ENCODE results near the gene TMEM170A.

TMEM170A gene

DNA sequence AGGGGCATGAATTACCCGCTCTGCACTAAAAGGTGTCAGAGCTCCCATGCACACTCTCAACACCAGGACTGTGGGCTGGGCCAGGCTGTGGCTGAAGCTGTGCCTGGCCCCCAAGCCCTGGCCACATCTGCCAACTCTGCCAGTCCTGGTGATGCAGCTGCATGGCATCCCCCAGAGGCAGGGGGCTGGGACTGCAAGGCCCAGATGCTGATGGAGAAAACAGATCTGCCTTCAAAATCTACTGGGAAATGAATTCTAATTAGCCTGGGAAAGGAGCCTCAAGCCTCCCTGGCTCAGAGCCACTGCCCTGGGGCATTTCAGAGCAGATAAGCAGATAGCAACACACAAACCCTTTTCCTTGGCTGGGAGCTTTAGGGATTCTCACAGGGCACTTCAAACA lies 27.4 kb upstream of the TMEM170A start:
- TF ChIP-seq SIN3A (IDR thresholded peaks at IDR 0.05; ENCODE audit: borderline replicate concordance, insufficient read depth, low read length) (no peak), TAF1 (IDR thresholded peaks at IDR 0.05; ENCODE audit: borderline replicate concordance, insufficient read depth, low read length) (no peak), FOXP2 (optimal IDR thresholded peaks at IDR 0.05; ENCODE audit: borderline replicate concordance, extremely low read depth, extremely low read length, insufficient read depth) (no peak), POLR2AphosphoS5 (IDR thresholded peaks at IDR 0.05; ENCODE audit: low read depth, low read length) (no peak)
- TF ChIP-seq, protein P1, sequence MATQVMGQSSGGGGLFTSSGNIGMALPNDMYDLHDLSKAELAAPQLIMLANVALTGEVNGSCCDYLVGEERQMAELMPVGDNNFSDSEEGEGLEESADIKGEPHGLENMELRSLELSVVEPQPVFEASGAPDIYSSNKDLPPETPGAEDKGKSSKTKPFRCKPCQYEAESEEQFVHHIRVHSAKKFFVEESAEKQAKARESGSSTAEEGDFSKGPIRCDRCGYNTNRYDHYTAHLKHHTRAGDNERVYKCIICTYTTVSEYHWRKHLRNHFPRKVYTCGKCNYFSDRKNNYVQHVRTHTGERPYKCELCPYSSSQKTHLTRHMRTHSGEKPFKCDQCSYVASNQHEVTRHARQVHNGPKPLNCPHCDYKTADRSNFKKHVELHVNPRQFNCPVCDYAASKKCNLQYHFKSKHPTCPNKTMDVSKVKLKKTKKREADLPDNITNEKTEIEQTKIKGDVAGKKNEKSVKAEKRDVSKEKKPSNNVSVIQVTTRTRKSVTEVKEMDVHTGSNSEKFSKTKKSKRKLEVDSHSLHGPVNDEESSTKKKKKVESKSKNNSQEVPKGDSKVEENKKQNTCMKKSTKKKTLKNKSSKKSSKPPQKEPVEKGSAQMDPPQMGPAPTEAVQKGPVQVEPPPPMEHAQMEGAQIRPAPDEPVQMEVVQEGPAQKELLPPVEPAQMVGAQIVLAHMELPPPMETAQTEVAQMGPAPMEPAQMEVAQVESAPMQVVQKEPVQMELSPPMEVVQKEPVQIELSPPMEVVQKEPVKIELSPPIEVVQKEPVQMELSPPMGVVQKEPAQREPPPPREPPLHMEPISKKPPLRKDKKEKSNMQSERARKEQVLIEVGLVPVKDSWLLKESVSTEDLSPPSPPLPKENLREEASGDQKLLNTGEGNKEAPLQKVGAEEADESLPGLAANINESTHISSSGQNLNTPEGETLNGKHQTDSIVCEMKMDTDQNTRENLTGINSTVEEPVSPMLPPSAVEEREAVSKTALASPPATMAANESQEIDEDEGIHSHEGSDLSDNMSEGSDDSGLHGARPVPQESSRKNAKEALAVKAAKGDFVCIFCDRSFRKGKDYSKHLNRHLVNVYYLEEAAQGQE (IDR thresholded peaks at IDR 0.05; ENCODE audit: insufficient read depth in 1 of 2, low read depth in 2 of 2, low read length in 2 of 2) = no peak

DNA sequence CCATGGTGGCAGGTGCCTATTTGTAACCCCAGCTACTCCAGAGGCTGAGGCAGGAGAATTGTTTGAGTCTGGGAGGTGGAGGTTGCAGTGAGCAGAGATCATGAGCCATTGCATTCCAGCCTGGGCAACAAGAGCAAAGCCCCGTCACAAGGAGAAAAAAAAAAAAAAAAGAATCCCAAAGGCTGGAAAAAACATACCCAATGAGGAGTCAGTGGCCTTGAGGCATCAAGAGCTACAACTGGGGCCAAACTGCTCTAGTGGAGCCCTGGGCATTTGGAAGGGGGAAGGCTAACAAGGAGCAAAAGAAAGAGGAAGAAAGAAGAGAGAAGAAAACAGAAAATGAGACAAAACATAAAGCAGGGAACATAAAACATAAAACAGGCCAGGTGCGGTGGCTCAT lies 23.8 kb upstream of the TMEM170A start:
- TF ChIP-seq POLR2AphosphoS5 (IDR thresholded peaks at IDR 0.05; ENCODE audit: low read depth, low read length) (no peak), TAF1 (IDR thresholded peaks at IDR 0.05; ENCODE audit: borderline replicate concordance, insufficient read depth, low read length) (no peak), FOXP2 (optimal IDR thresholded peaks at IDR 0.05; ENCODE audit: borderline replicate concordance, extremely low read depth, extremely low read length, insufficient read depth) (no peak), SIN3A (IDR thresholded peaks at IDR 0.05; ENCODE audit: borderline replicate concordance, insufficient read depth, low read length) (no peak)
- TF ChIP-seq, protein P1 (IDR thresholded peaks at IDR 0.05; ENCODE audit: insufficient read depth in 1 of 2, low read depth in 2 of 2, low read length in 2 of 2) = no peak

DNA sequence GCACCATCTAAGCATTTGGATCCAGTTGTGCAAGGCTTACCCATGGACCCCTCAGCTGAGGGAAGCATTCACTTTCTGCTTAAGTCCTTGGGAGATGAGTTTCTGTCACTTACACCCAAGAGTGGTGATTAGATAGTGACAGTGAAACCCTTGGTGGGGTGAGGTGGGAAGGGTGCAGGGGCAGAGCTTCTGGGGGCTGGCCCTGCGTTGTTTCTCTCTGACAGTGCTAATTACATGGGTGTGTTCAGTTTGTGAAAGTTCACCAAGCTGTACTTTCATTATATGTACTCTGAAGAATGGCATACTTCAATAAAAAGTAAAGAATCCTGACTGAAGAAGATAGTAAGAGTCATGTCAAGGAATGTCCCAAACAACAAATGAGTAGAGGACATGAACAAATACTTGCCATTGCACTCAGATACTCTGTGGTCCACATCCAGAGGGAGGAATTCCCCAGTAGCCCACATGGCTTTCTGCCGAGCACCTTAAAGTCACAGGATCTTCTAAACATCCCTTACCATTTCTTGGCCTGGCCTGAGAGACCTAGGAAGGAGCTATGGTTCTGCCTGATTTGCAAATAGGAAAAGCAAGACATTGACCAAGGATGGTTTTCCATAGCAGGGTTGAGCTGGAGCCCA lies 22.3 kb upstream of the TMEM170A start:
- TF ChIP-seq, protein P1 (IDR thresholded peaks at IDR 0.05; ENCODE audit: insufficient read depth in 1 of 2, low read depth in 2 of 2, low read length in 2 of 2) = no peak
- TF ChIP-seq TAF1 (IDR thresholded peaks at IDR 0.05; ENCODE audit: borderline replicate concordance, insufficient read depth, low read length) (no peak), FOXP2 (optimal IDR thresholded peaks at IDR 0.05; ENCODE audit: borderline replicate concordance, extremely low read depth, extremely low read length, insufficient read depth) (no peak), SIN3A (IDR thresholded peaks at IDR 0.05; ENCODE audit: borderline replicate concordance, insufficient read depth, low read length) (no peak), POLR2AphosphoS5 (IDR thresholded peaks at IDR 0.05; ENCODE audit: low read depth, low read length) (no peak)

DNA sequence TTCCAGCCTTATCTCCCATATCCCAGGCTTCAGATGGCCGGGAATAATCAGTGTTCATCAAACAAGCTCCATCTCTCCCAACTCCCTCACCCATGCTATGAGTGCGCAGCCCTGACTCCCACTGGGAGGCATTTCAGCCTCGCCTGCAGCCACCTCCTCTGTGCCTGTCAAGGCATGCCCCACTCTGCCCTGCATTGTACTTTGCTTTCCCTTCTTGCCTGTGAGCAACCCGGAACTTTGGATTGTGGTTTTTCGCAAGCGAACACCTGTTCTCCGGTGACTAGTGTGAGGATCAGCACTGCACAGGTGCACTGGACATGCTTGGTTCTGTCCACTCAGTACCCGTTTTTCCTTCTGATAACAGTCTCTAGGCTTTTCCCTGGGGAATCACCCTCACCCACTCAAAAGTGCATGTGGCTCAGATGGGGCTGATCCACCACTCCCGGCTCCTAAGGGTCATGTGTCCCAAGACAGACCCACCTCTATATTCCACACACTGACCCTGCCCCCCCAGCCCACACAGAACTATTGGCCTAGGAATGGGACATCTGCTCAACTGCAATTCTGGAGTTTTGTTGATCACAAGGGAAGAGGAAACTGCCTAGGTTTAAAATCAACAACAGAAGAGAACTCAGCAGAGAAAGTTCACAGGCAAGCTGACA lies 21.7 kb upstream of the TMEM170A start:
- no peak for TF ChIP-seq TAF1 (IDR thresholded peaks at IDR 0.05; ENCODE audit: borderline replicate concordance, insufficient read depth, low read length)
- no peak for TF ChIP-seq FOXP2 (optimal IDR thresholded peaks at IDR 0.05; ENCODE audit: borderline replicate concordance, extremely low read depth, extremely low read length, insufficient read depth)
- TF ChIP-seq POLR2AphosphoS5 (IDR thresholded peaks at IDR 0.05; ENCODE audit: low read depth, low read length) = no peak
- TF ChIP-seq, protein P1 (IDR thresholded peaks at IDR 0.05; ENCODE audit: insufficient read depth in 1 of 2, low read depth in 2 of 2, low read length in 2 of 2) = no peak
- TF ChIP-seq SIN3A (IDR thresholded peaks at IDR 0.05; ENCODE audit: borderline replicate concordance, insufficient read depth, low read length) = no peak

All from PFSK-1 (cell line).